HPDE6-E6E7 (cell line): ENCODE data around the gene OSER1.
A peak's percentile ranks its signal among the peaks of the same experiment; 100 is the strongest.

ENCODE experiments used
- DNase-seq: peaks from one replicate; pipeline ENCODE4 v3.0.0; 2011; ENCODE audit warnings: missing footprints; ENCODE audit errors: extremely low spot score

OSER1 gene

GRCh38 chr20:44224637-44225036, 14.1 kb upstream of the OSER1 start:
- no peak for DNase-seq

GRCh38 chr20:44223721-44224120, 13.2 kb upstream of the OSER1 start:
- DNase-seq: no peak

- DNase-seq: no peak
Measured at GRCh38 chr20:44222633-44223368, 12.2 kb upstream of the OSER1 start.

- no peak for DNase-seq
Measured at GRCh38 chr20:44222027-44222426, 11.5 kb upstream of the OSER1 start.

GRCh38 chr20:44221368-44221954, 10.9 kb upstream of the OSER1 start:
- no peak for DNase-seq

GRCh38 chr20:44219791-44220190, 9.2 kb upstream of the OSER1 start:
- DNase-seq: no peak

- DNase-seq: no peak
Measured at GRCh38 chr20:44219170-44219730, 8.7 kb upstream of the OSER1 start.

GRCh38 chr20:44218446-44218845, 7.9 kb upstream of the OSER1 start:
- DNase-seq: no peak

- peak; percentile 86 for DNase-seq
Measured at GRCh38 chr20:44217342-44218092, 6.9 kb upstream of the OSER1 start.

GRCh38 chr20:44215125-44215524, 4.6 kb upstream of the OSER1 start:
- peak; percentile 76 for DNase-seq

GRCh38 chr20:44212792-44213191, 2.2 kb upstream of the OSER1 start:
- peak; percentile 45 for DNase-seq

- DNase-seq: no peak
Measured at GRCh38 chr20:44211177-44212039, 837 bp upstream of the OSER1 start.

- no peak for DNase-seq
Measured at GRCh38 chr20:44209686-44210405, 725 bp downstream of the OSER1 start.

GRCh38 chr20:44208770-44209169, 1.8 kb downstream of the OSER1 start:
- DNase-seq: no peak

GRCh38 chr20:44208165-44208564, 2.4 kb downstream of the OSER1 start:
- no peak for DNase-seq

GRCh38 chr20:44207126-44207723, 3.3 kb downstream of the OSER1 start:
- DNase-seq: no peak

GRCh38 chr20:44206132-44206531, 4.4 kb downstream of the OSER1 start:
- no peak for DNase-seq

- DNase-seq: no peak
Measured at GRCh38 chr20:44204832-44205215, 5.7 kb downstream of the OSER1 start.

- DNase-seq: peak; percentile 99
Measured at GRCh38 chr20:44204156-44204831, 6.3 kb downstream of the OSER1 start.

GRCh38 chr20:44203161-44203560, 7.4 kb downstream of the OSER1 start:
- no peak for DNase-seq
